Endothelial cell of umbilical vein (primary cell): ENCODE measurements around the gene DYRK1B. TPM values are rescaled to one million over a fixed set of nuclear protein-coding genes. Genes with fewer than 3 reads are reported as not detected.

Source experiments
- BruUV-seq: library from RNA; stranded (reverse); fragments of 400-500 nt; replicated peaks from 2 replicates; lab custom pipeline; 2021; lab: Mats Ljungman, UMichigan
- CTCF ChIA-PET: fragments of 300-600, 350-600 bp; sonication (Branson Sonifier 250); formaldehyde crosslinking; loops from one replicate; lab custom pipeline; 2021; ENCODE audit warnings: antibody characterized with exemption, inconsistent platforms; lab: Charles Lee
- POLR2A ChIA-PET: fragments of 300-600, 350-600 bp; sonication (Branson Sonifier 250); formaldehyde crosslinking; loops from one replicate; lab custom pipeline; 2021; ENCODE audit warnings: antibody characterized with exemption, inconsistent platforms; lab: Charles Lee
- DNase-seq: peaks from one replicate; pipeline ENCODE4 v3.0.0-alpha.2; 2011; ENCODE audit warnings: low read depth, low spot score
- FAIRE-seq: peaks from 2 replicates; lab custom pipeline; 2011; peaks lifted over from hg19 to GRCh38; lab: Jason Lieb, UNC
- H2AFZ ChIP-seq: 2 replicates; pipeline ENCODE4 v1.6.0; 2012; ENCODE audit warnings: low read depth, low read length, control low read depth, inconsistent platforms
- H3K27ac ChIP-seq: 2 replicates; pipeline ENCODE4 v1.5.1; 2011; ENCODE audit warnings: low read depth, mild to moderate bottlenecking, control low read depth, low read length, moderate library complexity; ENCODE audit not compliant: insufficient read depth
- H3K27me3 ChIP-seq, 2 experiments: 2 replicates each; pipeline versions ENCODE4 v1.6.0 to v1.6.1; 2011; ENCODE audit warnings: low read length in 2 of 2, mixed read lengths in 1 of 2; ENCODE audit not compliant: control insufficient read depth in 2 of 2, insufficient read depth in 2 of 2
- H3K36me3 ChIP-seq, 2 experiments: 2 replicates in 1 of 2; 3 replicates in 1 of 2; pipeline ENCODE4 v1.5.1; 2011; ENCODE audit warnings: low read length in 2 of 2, mild to moderate bottlenecking in 1 of 2, moderate library complexity in 1 of 2; ENCODE audit not compliant: control insufficient read depth in 2 of 2, insufficient read depth in 2 of 2; ENCODE audit errors: extremely low read depth in 1 of 2
- H3K4me1 ChIP-seq: 3 replicates; pipeline ENCODE4 v1.5.1; 2011; ENCODE audit warnings: mild to moderate bottlenecking, low read length; ENCODE audit not compliant: control insufficient read depth, insufficient read depth; ENCODE audit errors: extremely low read depth
- H3K4me2 ChIP-seq: 2 replicates; pipeline ENCODE4 v1.6.1; 2011; ENCODE audit warnings: low read length, control low read depth, mixed read lengths; ENCODE audit not compliant: insufficient read depth
- H3K4me3 ChIP-seq, 3 experiments: fragments of 200-600 bp in 1 of 3; sonication (generic), shearing (Covaris generic) in 1 of 3; replicated peaks in 1 of 3; 2 replicates each; pipeline ENCODE4 v1.5.1; 2011 to 2016; ENCODE audit warnings: control low read depth in 3 of 3, low read length in 3 of 3, mild to moderate bottlenecking in 2 of 3, inconsistent platforms in 1 of 3, low read depth in 1 of 3, moderate library complexity in 1 of 3; ENCODE audit not compliant: insufficient read depth in 1 of 3
- H3K79me2 ChIP-seq: 2 replicates; pipeline ENCODE4 v1.6.0; 2012; ENCODE audit warnings: low read length, inconsistent platforms; ENCODE audit not compliant: control insufficient read depth, insufficient read depth
- H3K9ac ChIP-seq: replicated peaks from 2 replicates; pipeline ENCODE3; 2011; ENCODE audit warnings: low read length, control low read depth; ENCODE audit not compliant: insufficient read depth; ENCODE audit errors: extremely low read depth
- H3K9me1 ChIP-seq: replicated peaks from 3 replicates; pipeline ENCODE4 v1.6.0; 2011; ENCODE audit warnings: mild to moderate bottlenecking, low read length; ENCODE audit not compliant: control insufficient read depth, insufficient read depth; ENCODE audit errors: extremely low read depth
- H3K9me3 ChIP-seq: replicated peaks from 2 replicates; pipeline ENCODE4 v1.5.1; 2012; ENCODE audit warnings: low read length, inconsistent platforms; ENCODE audit not compliant: control insufficient read depth, insufficient read depth
- H4K20me1 ChIP-seq: replicated peaks from 2 replicates; pipeline ENCODE3; 2011; ENCODE audit warnings: mild to moderate bottlenecking, low read length; ENCODE audit not compliant: control insufficient read depth, insufficient read depth; ENCODE audit errors: extremely low read depth
- EZH2 ChIP-seq: IDR thresholded peaks from 2 replicates; pipeline ENCODE4 v1.6.1; 2012; ENCODE audit warnings: borderline replicate concordance, low read depth, mild to moderate bottlenecking, moderate library complexity, low read length, inconsistent platforms; ENCODE audit not compliant: severe bottlenecking
- FOS ChIP-seq: IDR thresholded peaks from 2 replicates; pipeline ENCODE4 v1.6.1; 2011; ENCODE audit warnings: mild to moderate bottlenecking, low read length, moderate library complexity, borderline replicate concordance; ENCODE audit not compliant: insufficient read depth
- GATA2 ChIP-seq: IDR thresholded peaks from 2 replicates; pipeline ENCODE4 v1.7.0; 2011; ENCODE audit warnings: low read depth, mild to moderate bottlenecking, moderate library complexity, mixed read lengths, low read length; ENCODE audit not compliant: insufficient read length, insufficient read depth
- JUN ChIP-seq: IDR thresholded peaks from 2 replicates; pipeline ENCODE4 v1.6.1; 2011; ENCODE audit warnings: borderline replicate concordance, low read depth; ENCODE audit not compliant: insufficient read length, insufficient read depth
- MYC ChIP-seq: IDR thresholded peaks from one replicate; pipeline ENCODE4 v1.6.1; 2011; ENCODE audit warnings: mild to moderate bottlenecking, low read depth, low read length
- POLR2A ChIP-seq: IDR thresholded peaks from 2 replicates; pipeline ENCODE4 v1.6.1; 2012; ENCODE audit warnings: low read depth, mild to moderate bottlenecking, control low read depth, low read length
- POLR2AphosphoS5 ChIP-seq: IDR thresholded peaks from 2 replicates; pipeline ENCODE4 v1.6.1; 2012; ENCODE audit warnings: low read depth, mild to moderate bottlenecking, control low read depth, low read length, moderate library complexity; ENCODE audit not compliant: insufficient read depth
- dilution Hi-C: fragments of 300-500 bp; cut with MboI; formaldehyde crosslinking; loops from one replicate; pipeline ENCODE4 v1.15.0; 2019; ENCODE audit warnings: low sequenced_read_pairs; ENCODE audit not compliant: extremely low pct_ligation_motif_present
- intact Hi-C: fragments of 100-400 bp; cut with micrococcal nuclease; formaldehyde crosslinking; loops from one replicate; pipeline ENCODE4 v1.10.0; 2022
- polyA plus RNA-seq, 4 experiments: library from polyadenylated mRNA; depleted of rRNA in 3 of 4; stranded (reverse) in 3 of 4; unstranded in 1 of 4; fragments of >200 nt; gene quantifications; 2 replicates each; pipeline versions ENCODE4 v1.2.1 to v1.2.3, GENCODE V29; 2011 to 2012; ENCODE audit warnings: missing spikeins in 1 of 4
- total RNA-seq: library from RNA; stranded (reverse); gene quantifications from 2 replicates; pipeline ENCODE4 v1.2.3, GENCODE V29; 2021
- TF ChIP-seq, protein P1 (sequence below), 2 donors: IDR thresholded peaks; 1 replicate in 1 of 2; 2 replicates in 1 of 2; pipeline ENCODE4 v1.5.1; 2011; ENCODE audit warnings: low read length in 2 of 2, mild to moderate bottlenecking in 2 of 2, moderate library complexity in 2 of 2, control low read depth in 1 of 2, inconsistent platforms in 1 of 2, low read depth in 1 of 2; ENCODE audit not compliant: insufficient read depth in 1 of 2; ENCODE audit errors: extremely low read depth in 1 of 2
- TF ChIP-seq, protein P2 (sequence below): IDR thresholded peaks from 2 replicates; pipeline ENCODE4 v1.6.1; 2011; ENCODE audit not compliant: insufficient read depth, insufficient read length

Gene DYRK1B
- total and polyA plus RNA-seq, 2 donors (not counting 3 experiments of a cell fraction or from before 2014, with no cell fraction given) = 17.7 to 30.8 TPM

DNA sequence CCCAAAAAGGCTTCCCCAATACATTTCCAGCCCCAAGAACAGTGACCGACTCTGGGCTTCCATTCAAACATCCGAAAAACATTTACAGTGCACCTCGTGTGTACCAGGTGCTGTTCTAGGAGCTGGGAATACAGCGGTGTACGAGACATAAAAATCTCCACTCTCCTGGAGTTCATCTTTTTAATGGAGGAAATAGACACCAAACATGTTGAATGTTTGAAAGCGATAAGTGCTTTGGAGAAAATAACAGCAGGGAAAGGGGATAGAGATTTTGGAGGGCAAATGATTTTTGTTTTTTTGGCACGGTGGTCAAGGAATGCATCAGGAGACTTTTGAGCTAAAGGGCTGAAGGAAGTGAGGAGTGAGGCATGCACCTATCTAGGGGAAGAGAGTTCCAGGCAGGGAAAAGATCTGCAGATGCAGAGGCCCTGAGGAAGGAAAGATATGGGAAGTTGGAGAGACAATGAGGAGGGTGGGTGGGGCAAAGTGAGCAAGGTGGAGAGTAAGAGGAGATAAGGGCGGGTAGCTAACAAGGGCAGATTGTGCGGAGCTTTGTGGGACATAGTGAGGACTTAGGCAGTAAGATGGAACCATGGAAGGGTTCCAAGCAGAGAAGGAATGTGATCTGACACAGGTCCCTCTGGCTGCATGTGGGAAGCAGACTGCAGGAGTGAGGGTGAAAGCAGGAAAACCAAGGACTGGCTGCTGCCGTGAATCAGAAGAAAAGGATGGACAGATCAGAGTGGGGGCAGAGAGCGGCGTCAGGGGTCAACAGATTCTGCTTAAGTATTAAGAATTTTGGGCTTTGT, 12.9 kb upstream of the DYRK1B start:
- no peaks in the 10 kb centered on the region for H4K20me1 ChIP-seq
- no peak for TF ChIP-seq POLR2A
- TF ChIP-seq, protein P1, sequence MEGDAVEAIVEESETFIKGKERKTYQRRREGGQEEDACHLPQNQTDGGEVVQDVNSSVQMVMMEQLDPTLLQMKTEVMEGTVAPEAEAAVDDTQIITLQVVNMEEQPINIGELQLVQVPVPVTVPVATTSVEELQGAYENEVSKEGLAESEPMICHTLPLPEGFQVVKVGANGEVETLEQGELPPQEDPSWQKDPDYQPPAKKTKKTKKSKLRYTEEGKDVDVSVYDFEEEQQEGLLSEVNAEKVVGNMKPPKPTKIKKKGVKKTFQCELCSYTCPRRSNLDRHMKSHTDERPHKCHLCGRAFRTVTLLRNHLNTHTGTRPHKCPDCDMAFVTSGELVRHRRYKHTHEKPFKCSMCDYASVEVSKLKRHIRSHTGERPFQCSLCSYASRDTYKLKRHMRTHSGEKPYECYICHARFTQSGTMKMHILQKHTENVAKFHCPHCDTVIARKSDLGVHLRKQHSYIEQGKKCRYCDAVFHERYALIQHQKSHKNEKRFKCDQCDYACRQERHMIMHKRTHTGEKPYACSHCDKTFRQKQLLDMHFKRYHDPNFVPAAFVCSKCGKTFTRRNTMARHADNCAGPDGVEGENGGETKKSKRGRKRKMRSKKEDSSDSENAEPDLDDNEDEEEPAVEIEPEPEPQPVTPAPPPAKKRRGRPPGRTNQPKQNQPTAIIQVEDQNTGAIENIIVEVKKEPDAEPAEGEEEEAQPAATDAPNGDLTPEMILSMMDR (IDR thresholded peaks at IDR 0.05; ENCODE audit: extremely low read depth in 1 of 2, insufficient read depth in 1 of 2, low read depth in 1 of 2, low read length in 2 of 2) = no peak
- no peak for TF ChIP-seq MYC
- TF ChIP-seq FOS = no peak
- TF ChIP-seq GATA2 = no peak
- no peak for TF ChIP-seq JUN
- no peak for TF ChIP-seq EZH2
- TF ChIP-seq, protein P2, sequence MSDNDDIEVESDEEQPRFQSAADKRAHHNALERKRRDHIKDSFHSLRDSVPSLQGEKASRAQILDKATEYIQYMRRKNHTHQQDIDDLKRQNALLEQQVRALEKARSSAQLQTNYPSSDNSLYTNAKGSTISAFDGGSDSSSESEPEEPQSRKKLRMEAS = no peak
- TF ChIP-seq POLR2AphosphoS5 = no peak
- dilution Hi-C loops = no loop called here
- no peaks in the 10 kb centered on the region for H3K36me3 ChIP-seq
- peak overlapping the region; percentile 98 for H2AFZ ChIP-seq
- H3K9me1 ChIP-seq = no peaks in the 10 kb centered on the region
- intact Hi-C loops = loop anchor here (1.0 kb wide), 2 partner anchors 14 to 23 kb away; no protein-coding TSS in a partner anchor
- DNase-seq = no peak
- no peak overlapping the region for H3K27ac ChIP-seq
- peak overlapping the region; percentile 56 for H3K9ac ChIP-seq
- H3K79me2 ChIP-seq = peaks cover 41% of the 10 kb centered on the region
- FAIRE-seq = peak; percentile 48
- no peaks in the 10 kb centered on the region for H3K9me3 ChIP-seq
- peak overlapping the region; percentile 24 to 71 (median 52) for H3K4me3 ChIP-seq
- no peaks in the 10 kb centered on the region for H3K27me3 ChIP-seq
- ChIA-PET CTCF (interaction anchor here (1.3 to 5.8 kb wide), 6 partner anchors 11 to 123 kb away, joined by 3 to 92 read pairs (median 6); partner anchors contain the start of genes DYRK1B and PSMC4), POLR2A (interaction anchor here (1.2 kb wide), 1 partner anchor 13 kb away, joined by 4 read pairs; the partner anchor contains the start of gene DYRK1B)
- BruUV-seq = TSS peak; percentile 54
- peaks cover 24% of the 10 kb centered on the region for H3K4me1 ChIP-seq
- peak overlapping the region; percentile 93 for H3K4me2 ChIP-seq
